ENCODE measurements around the gene KRT83.
"Not testable (repeated sequence)": the region's sequence is repeated elsewhere in the genome, so short reads cannot be mapped to it uniquely, and the experiment has no call there.

The KRT83 gene

DNA sequence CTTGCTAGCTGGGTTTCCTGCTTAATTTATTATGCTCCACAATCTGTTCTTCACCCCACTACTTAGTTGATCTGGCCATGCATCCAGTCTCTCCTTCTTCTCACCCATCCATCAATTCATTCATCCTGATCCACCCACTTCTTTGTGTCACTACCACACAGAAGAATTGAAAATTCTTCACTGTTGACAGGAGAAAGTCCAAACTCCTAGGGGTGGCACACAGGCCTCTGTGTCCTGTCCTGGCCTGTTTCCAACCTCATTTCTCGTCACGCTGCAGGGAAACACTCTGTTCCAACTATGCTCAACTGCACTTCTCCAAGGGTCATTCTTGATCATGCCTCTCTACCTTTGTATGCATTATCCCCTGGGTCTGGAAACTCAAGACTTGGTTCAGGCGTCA lies 10.6 kb upstream of the KRT83 start:
- DNase-seq (ENCODE audit: low read depth) = no peak

GRCh38 chr12:52331039-52331438 lies 9.8 kb upstream of the KRT83 start:
- DNase-seq (ENCODE audit: low read depth) = no peak

- no peak for DNase-seq (ENCODE audit: low read depth)
These were observed 6.8 kb upstream of the KRT83 start for GRCh38 chr12:52327830-52328500.

GRCh38 chr12:52327052-52327829 lies 6.0 kb upstream of the KRT83 start:
- peak; percentile 61 for DNase-seq (ENCODE audit: low read depth)

DNA sequence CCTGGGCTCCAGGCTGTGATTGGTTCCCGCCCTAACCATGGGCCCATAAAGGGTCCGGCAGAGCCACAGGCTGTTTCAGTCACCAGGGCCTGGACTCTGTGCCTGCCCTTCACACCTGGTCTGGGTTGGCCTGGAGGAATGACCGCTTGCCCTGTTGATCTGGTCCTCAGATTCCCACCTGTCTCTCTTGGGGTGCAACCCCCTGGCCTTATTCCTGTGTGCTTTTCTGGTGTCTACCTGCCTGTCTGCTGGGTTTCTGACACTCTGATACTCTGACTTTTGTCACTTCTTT lies 2.9 kb upstream of the KRT83 start:
- no peak for DNase-seq (ENCODE audit: low read depth)

GRCh38 chr12:52323416-52324152 lies 2.4 kb upstream of the KRT83 start:
- DNase-seq (ENCODE audit: low read depth) = no peak

DNA sequence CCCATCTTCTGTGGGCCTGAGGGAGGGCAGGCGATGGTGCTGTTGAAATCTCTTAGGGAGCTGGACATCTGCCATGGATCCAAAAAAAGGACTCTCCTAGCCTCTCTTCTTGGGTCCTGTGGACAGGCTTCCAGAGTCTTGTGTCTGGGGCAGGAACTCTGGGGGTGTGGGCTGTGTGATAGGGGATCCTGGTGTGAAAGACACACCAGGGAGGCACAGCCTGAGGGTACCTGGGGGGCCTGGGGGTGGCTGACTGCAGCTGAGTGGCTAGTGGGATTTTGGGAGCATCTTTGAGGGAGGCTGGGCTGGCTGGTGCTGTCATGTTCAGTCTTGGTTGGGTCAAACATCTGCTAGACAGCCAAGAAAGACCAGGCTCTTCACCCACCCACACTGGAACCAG lies 1.8 kb upstream of the KRT83 start:
- DNase-seq (ENCODE audit: low read depth) = no peak

DNA sequence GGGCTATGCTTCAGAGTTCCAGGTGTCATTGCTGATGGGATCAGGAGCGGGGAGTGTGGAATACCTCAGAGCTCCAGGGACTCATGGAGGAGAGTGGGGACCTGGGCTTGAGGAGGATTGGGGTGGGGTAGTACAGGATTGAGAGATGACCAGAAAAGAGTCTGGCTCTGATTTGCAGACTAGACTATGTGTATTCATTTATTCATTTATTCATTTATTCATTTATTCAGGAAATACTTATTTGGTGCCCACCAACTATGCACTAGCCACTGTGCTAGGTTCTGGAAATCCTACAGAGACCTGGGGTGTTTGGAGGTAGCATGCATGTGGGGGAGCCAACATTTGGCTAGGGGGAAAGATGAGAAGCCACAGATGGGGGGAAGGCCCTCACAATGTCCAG lies 871 bp upstream of the KRT83 start:
- no peak for DNase-seq (ENCODE audit: low read depth)

- DNase-seq (ENCODE audit: low read depth) = no peak
These were observed 220 bp upstream of the KRT83 start for GRCh38 chr12:52321418-52321817.

GRCh38 chr12:52319097-52319496 lies 2.1 kb downstream of the KRT83 start:
- DNase-seq (ENCODE audit: low read depth) = no peak

GRCh38 chr12:52318241-52318990 lies 2.8 kb downstream of the KRT83 start:
- no peak for DNase-seq (ENCODE audit: low read depth)

- DNase-seq (ENCODE audit: low read depth) = no peak
These were observed 3.6 kb downstream of the KRT83 start for GRCh38 chr12:52317468-52318052.

- DNase-seq (ENCODE audit: low read depth) = no peak
These were observed 4.5 kb downstream of the KRT83 start for GRCh38 chr12:52316701-52317100.

DNA sequence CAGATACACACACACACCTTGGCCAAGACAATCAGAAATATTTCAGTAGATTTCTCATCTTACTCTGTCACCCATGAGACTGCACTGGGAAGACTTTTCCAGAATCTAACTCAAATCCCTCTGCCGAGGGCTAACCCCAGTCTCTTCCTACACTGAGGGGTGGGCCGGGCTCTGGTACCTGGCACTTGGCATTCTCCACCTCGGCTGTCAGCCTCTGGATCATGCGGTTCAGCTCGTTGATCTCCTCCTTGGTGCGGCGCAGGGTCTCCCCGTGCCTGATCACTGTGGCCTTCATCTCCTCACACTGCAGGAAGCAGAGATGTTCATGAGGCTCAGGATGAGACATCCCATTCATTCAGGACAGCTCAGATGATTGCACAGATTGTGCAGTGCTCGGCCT lies 4.9 kb downstream of the KRT83 start:
- no peak for DNase-seq (ENCODE audit: low read depth)

GRCh38 chr12:52315721-52316120 lies 5.5 kb downstream of the KRT83 start:
- not testable (repeated sequence) for DNase-seq (ENCODE audit: low read depth)

- no peak for DNase-seq (ENCODE audit: low read depth)
These were observed 6.7 kb downstream of the KRT83 start for GRCh38 chr12:52314511-52314910.

DNA sequence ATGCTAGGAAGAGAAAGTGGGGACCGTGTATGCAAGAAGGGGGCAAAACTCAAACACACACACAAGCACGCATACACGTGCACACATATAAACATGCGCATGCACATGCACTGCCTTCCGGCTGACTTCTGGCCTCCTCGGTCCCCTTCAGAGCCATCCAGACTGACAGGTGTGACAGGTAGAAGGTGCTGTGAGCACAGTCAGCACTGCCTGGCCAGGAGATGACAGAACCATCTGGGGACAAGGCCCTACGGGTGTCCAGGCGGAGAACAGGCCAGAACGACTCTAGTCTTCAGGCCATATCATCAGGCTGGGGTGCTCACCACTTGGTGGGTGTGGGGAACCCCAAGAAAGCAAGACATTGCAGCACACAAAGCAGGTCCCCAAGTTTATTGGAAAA lies 7.3 kb downstream of the KRT83 start:
- no peak for DNase-seq (ENCODE audit: low read depth)

DNA sequence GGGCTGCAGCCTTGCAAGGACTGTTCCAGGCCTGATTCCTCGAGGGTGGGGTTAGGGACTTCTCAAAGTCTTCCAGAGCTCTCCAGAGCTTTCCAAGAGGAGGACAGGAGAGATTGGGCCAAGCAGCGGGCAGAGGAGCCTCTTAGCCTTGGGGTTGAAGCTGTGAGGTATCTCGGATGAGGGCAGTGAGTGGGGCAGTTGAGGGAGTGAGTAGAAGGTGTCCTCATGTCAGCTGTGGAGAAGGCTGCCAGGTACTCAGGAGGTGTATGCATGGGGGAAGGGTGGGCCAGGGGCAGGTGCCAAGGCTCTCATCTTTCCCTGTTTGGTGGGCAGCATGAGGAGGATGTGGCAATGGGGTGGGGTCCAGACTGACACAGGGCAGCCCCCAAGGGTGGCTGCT lies 7.7 kb downstream of the KRT83 start:
- no peak for DNase-seq (ENCODE audit: low read depth)

GRCh38 chr12:52312086-52312485 lies 9.1 kb downstream of the KRT83 start:
- no peak for DNase-seq (ENCODE audit: low read depth)

- no peak for DNase-seq (ENCODE audit: low read depth)
These were observed 9.9 kb downstream of the KRT83 start for GRCh38 chr12:52311285-52311648.

GRCh38 chr12:52310622-52311284 lies 10.4 kb downstream of the KRT83 start:
- DNase-seq (ENCODE audit: low read depth) = no peak
